Measurements from ENCODE around the gene BLTP2.

The BLTP2 gene

DNA sequence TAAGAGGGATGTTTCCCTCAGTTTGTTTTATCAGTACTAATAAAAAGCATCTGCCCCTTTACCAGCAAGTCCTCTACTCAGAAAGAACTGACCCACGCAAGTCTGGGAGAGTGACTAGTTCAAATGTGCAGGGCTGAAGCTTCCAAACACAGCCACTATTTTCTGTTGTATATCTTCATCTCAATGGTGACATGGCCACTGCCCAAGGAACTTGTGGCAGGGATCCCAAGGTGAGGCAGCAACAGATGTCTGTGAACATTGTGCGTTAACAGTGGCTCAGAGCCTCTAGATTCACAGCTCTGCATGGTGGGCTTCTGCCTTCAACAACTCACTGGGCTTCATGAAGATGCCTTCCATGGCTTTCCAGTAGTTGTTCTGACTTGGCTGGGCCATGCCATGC, 3.7 kb upstream of the BLTP2 start:
- ATAC-seq = no peak
- no peak for TF ChIP-seq ZNF8 (CRISPR knock-in tag; IDR thresholded peaks at IDR 0.05)
- TF ChIP-seq, protein P1, sequence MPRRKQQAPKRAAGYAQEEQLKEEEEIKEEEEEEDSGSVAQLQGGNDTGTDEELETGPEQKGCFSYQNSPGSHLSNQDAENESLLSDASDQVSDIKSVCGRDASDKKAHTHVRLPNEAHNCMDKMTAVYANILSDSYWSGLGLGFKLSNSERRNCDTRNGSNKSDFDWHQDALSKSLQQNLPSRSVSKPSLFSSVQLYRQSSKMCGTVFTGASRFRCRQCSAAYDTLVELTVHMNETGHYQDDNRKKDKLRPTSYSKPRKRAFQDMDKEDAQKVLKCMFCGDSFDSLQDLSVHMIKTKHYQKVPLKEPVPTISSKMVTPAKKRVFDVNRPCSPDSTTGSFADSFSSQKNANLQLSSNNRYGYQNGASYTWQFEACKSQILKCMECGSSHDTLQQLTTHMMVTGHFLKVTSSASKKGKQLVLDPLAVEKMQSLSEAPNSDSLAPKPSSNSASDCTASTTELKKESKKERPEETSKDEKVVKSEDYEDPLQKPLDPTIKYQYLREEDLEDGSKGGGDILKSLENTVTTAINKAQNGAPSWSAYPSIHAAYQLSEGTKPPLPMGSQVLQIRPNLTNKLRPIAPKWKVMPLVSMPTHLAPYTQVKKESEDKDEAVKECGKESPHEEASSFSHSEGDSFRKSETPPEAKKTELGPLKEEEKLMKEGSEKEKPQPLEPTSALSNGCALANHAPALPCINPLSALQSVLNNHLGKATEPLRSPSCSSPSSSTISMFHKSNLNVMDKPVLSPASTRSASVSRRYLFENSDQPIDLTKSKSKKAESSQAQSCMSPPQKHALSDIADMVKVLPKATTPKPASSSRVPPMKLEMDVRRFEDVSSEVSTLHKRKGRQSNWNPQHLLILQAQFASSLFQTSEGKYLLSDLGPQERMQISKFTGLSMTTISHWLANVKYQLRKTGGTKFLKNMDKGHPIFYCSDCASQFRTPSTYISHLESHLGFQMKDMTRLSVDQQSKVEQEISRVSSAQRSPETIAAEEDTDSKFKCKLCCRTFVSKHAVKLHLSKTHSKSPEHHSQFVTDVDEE (CRISPR knock-in tag; IDR thresholded peaks at IDR 0.05) = no peak
- no peak for TF ChIP-seq ZNF565 (CRISPR knock-in tag; conservative IDR thresholded peaks at IDR 0.05; ENCODE audit: low read depth)
- no peak for TF ChIP-seq PPARA (CRISPR knock-in tag; IDR thresholded peaks at IDR 0.05; ENCODE audit: borderline replicate concordance)
- TF ChIP-seq ISL1 (CRISPR knock-in tag; IDR thresholded peaks at IDR 0.05) = no peak
- no peak for TF ChIP-seq ZNF70 (CRISPR knock-in tag; IDR thresholded peaks at IDR 0.05)

DNA sequence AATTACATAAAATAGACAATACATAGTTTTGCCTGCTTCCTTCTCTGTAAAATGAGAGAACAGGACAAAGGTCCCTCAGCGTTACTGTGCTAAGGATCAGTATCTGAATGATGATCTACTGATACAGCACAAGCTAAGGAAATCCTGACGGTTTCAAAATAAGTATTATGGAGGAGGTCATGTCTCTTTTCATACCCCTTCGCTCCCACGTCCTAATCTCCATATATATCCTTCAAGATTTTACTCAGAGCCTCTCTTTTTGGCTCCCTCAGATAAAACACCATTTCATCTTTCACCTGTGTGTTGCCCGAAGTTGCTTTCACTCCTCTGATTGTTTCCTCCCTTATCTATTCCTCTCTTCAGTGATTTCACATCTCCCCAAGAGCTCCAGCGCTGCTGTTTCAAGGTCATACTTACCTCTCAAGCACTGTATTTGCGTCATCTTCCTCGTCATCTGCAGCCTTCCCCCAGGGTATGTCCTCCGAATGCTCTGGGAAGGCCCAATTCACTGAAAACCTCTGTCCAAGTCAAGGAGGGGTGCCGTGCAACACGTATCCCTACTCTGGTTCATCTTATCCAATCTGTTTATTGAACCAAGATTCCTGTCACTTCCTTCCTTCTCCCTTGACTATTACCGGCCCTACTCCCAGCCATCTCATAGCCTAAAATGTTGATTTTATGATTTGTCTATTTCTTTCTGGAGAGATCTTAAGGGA, 1.2 kb upstream of the BLTP2 start:
- TF ChIP-seq SNAI2 (CRISPR knock-in tag; IDR thresholded peaks at IDR 0.05) (no peak), CSDC2 (CRISPR knock-in tag; IDR thresholded peaks at IDR 0.05) (no peak), RARB (CRISPR knock-in tag; IDR thresholded peaks at IDR 0.05) (no peak), BACH2 (CRISPR knock-in tag; IDR thresholded peaks at IDR 0.05; ENCODE audit: borderline replicate concordance) (no peak), ZC3H10 (CRISPR knock-in tag; IDR thresholded peaks at IDR 0.05) (no peak), ISL1 (CRISPR knock-in tag; IDR thresholded peaks at IDR 0.05) (no peak), PPARA (CRISPR knock-in tag; IDR thresholded peaks at IDR 0.05; ENCODE audit: borderline replicate concordance) (no peak), ZFP30 (CRISPR knock-in tag; IDR thresholded peaks at IDR 0.05) (no peak), OSR1 (CRISPR knock-in tag; IDR thresholded peaks at IDR 0.05) (no peak), ARNTL (CRISPR knock-in tag; IDR thresholded peaks at IDR 0.05; ENCODE audit: borderline replicate concordance, low read depth) (no peak), TCF4 (CRISPR knock-in tag; IDR thresholded peaks at IDR 0.05; ENCODE audit: borderline replicate concordance) (no peak), GLIS3 (CRISPR knock-in tag; IDR thresholded peaks at IDR 0.05) (no peak), ZFP3 (CRISPR knock-in tag; IDR thresholded peaks at IDR 0.05) (no peak), ZNF565 (CRISPR knock-in tag; conservative IDR thresholded peaks at IDR 0.05; ENCODE audit: low read depth) (no peak), TOX (CRISPR knock-in tag; IDR thresholded peaks at IDR 0.05; ENCODE audit: borderline replicate concordance) (no peak)
- TF ChIP-seq, protein P2, sequence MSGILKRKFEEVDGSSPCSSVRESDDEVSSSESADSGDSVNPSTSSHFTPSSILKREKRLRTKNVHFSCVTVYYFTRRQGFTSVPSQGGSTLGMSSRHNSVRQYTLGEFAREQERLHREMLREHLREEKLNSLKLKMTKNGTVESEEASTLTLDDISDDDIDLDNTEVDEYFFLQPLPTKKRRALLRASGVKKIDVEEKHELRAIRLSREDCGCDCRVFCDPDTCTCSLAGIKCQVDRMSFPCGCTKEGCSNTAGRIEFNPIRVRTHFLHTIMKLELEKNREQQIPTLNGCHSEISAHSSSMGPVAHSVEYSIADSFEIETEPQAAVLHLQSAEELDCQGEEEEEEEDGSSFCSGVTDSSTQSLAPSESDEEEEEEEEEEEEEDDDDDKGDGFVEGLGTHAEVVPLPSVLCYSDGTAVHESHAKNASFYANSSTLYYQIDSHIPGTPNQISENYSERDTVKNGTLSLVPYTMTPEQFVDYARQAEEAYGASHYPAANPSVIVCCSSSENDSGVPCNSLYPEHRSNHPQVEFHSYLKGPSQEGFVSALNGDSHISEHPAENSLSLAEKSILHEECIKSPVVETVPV (CRISPR knock-in tag; IDR thresholded peaks at IDR 0.05) = no peak
- TF ChIP-seq, protein P1 (CRISPR knock-in tag; IDR thresholded peaks at IDR 0.05) = no peak
- TF ChIP-seq, protein P3, sequence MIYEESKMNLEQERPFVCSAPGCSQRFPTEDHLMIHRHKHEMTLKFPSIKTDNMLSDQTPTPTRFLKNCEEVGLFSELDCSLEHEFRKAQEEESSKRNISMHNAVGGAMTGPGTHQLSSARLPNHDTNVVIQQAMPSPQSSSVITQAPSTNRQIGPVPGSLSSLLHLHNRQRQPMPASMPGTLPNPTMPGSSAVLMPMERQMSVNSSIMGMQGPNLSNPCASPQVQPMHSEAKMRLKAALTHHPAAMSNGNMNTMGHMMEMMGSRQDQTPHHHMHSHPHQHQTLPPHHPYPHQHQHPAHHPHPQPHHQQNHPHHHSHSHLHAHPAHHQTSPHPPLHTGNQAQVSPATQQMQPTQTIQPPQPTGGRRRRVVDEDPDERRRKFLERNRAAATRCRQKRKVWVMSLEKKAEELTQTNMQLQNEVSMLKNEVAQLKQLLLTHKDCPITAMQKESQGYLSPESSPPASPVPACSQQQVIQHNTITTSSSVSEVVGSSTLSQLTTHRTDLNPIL (CRISPR knock-in tag; IDR thresholded peaks at IDR 0.05; ENCODE audit: low read depth) = no peak
- TF ChIP-seq, protein P4, sequence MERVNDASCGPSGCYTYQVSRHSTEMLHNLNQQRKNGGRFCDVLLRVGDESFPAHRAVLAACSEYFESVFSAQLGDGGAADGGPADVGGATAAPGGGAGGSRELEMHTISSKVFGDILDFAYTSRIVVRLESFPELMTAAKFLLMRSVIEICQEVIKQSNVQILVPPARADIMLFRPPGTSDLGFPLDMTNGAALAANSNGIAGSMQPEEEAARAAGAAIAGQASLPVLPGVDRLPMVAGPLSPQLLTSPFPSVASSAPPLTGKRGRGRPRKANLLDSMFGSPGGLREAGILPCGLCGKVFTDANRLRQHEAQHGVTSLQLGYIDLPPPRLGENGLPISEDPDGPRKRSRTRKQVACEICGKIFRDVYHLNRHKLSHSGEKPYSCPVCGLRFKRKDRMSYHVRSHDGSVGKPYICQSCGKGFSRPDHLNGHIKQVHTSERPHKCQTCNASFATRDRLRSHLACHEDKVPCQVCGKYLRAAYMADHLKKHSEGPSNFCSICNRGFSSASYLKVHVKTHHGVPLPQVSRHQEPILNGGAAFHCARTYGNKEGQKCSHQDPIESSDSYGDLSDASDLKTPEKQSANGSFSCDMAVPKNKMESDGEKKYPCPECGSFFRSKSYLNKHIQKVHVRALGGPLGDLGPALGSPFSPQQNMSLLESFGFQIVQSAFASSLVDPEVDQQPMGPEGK (CRISPR knock-in tag; IDR thresholded peaks at IDR 0.05; ENCODE audit: borderline replicate concordance) = no peak
- no peak for ATAC-seq
